Stimulated activated naive CD8-positive, alpha-beta T cell treated with anti-CD3 and anti-CD28 coated beads, Interleukin-15, Interleukin-2, amounts not matched to agents 100 U/mL and 50 U/mL, for 24 hours (primary cell): ENCODE data around the gene INSL6.
"Not testable (repeated sequence)": the region's sequence is repeated elsewhere in the genome, so short reads cannot be mapped to it uniquely, and the experiment has no call there.

Source experiments
- ATAC-seq: fragments of 150-1000 bp; cut with Tn5 transposase; one replicate; pipeline ENCODE4 v1.10.0; 2021
- DNase-seq: peaks from one replicate; pipeline ENCODE4 v3.0.0; 2021

Gene INSL6, protein sequence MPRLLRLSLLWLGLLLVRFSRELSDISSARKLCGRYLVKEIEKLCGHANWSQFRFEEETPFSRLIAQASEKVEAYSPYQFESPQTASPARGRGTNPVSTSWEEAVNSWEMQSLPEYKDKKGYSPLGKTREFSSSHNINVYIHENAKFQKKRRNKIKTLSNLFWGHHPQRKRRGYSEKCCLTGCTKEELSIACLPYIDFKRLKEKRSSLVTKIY

DNA sequence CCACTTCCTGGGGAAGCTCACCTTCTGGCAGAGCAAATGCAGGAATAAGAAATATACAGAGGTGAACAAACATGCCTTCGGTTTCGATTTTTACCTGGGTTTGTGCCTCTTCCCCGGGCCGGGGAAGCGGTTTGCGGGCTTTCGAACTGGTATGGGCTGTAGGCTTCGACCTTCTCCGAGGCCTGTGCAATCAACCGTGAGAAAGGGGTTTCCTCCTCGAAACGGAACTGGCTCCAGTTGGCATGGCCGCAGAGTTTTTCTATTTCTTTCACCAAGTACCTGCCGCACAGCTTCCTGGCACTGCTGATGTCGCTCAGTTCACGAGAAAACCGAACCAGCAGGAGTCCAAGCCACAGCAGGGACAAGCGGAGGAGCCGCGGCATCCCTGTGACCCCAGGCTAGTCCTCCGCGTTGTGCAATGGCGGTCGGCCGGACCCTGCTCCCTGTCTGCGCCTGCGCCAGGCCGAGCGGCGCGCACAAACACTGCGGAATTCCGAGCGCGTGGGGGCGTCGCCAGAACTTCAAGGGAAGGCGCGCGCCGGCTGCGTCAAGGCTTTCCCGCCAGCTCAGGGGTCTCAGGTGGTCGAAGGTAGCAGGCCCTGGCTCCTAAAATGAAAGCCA, at the start of gene INSL6:
Gene INSL6 (minus strand): TSS at position 420 of the 621 bp plus-strand sequence. CDS start 37 bp downstream, at position 383.
- ATAC-seq = no peak
- no peak for DNase-seq

DNA sequence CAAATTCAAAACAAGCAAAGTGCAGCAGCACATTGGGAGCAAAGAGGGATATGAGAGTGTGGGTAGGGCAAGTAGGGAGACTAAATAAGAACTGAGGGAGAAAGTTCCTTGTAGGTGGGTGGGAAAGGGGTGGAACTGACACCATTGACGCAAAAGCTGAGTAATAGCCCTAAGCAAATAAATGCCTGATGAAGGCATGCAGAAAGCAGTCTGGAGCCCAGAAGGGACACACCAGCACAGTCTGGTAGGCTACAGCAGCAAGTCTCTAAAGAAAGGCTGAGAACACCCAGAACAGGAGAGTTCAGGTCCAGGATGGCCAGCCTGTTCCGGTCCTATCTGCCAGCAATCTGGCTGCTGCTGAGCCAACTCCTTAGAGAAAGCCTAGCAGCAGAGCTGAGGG, 45.8 kb upstream of the INSL6 start, which contains the start of gene INSL4:
Gene INSL4 (plus strand): TSS at position 208 of the 400 bp plus-strand sequence. CDS start 105 bp downstream, at position 313.
- no peak for DNase-seq
- no peak for ATAC-seq

DNA sequence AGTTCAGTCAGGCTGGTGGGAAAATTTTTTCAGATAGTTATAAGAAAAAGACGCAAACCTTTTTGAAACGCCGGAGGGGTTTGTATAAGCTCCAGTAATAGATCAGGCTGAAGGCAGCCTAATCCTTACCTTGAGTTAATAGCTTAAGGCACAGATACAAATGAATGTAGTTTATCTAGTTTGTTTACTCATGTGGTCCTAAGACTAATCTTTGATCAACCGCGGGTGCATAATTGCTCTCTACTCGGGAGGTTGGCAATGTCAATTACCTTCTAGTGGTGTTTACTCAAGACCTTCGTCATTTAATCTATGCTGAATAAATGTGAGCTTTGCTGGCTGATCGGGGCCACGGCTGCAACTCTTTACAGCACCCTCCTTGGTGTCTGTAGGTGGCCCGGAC, 45.1 kb upstream of the INSL6 start:
- DNase-seq = no peak
- no peak for ATAC-seq

DNA sequence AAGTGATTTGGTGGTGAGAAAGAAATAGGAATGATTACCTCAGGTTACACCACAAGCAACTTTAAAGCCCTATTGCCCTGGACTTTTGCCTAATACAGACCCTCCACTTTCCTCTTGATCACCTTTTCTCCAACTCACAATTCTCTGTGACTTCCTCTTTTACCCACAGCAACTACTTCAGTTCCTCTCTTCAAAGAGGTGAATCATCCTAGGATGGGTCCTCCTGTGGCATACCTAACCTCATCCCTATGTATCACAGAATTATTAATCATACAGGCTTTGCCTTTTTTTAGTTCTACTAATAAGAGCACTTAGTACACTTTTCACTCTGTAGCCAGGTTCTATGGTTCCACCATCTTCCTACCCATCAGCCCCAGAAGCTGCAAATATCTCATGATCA, 19.6 kb upstream of the INSL6 start:
- peak; percentile 76 for ATAC-seq
- DNase-seq = no peak

DNA sequence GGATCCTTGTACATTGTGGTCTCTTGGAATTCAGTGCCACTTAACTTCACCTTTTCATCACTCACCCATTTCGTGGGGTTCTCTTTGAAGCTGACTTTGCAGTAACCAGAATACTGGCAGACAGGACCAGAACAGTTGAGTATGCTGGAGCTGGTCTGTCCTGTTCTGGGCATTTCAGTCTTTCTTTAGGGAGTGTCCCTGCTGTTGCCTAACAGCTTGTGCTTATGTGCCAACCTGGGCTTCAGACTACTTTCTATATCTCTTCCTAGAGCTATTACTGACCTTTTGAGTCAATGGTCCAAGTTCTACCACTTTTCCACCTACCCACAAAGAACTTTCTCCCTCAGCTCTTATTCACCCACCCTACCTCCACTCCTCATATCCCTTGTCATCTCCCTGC, 10.0 kb upstream of the INSL6 start:
- ATAC-seq (no peak), DNase-seq (no peak)

DNA sequence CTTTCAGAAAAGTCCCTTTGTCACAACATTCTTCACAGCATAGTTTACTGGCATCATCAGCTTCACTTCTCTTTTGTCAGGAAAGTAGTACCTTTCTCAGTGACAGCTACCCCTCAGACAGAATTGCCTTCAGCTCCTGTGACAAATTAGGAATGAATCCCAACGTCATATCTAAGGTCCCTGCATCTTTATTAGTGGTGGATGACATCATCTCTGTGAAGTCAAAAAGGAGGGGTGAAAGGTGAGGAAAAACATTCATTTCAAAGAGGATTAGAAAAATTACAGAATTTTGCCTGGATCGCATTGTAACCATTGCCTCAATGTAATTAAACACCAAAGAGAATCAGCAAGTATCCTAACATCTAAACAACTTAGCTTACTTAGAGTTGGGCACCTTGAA, 7.9 kb upstream of the INSL6 start:
- no peak for ATAC-seq

DNA sequence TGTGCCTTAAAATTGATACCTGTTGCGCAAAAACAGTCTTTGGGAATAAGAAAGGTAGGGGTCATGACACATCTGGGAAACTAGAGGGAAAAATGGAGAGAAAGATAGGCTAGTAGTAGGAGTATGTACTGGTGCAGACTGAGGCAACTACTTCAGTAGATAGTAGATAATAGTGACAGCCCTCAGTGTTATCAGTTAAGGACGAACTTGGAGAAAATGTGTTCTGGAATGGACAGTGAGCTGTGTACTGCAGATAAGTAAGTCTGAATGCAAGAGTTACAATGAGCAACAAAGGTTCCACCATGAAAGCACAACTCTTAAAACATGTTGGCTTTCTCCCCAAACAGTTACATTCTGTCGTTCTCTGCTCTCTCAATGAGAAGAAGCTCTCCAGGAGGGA, 6.5 kb upstream of the INSL6 start:
- no peak for ATAC-seq
- DNase-seq = no peak

More for the DNA sequence above, 7.9 kb upstream of the INSL6 start:
- no peak for DNase-seq

DNA sequence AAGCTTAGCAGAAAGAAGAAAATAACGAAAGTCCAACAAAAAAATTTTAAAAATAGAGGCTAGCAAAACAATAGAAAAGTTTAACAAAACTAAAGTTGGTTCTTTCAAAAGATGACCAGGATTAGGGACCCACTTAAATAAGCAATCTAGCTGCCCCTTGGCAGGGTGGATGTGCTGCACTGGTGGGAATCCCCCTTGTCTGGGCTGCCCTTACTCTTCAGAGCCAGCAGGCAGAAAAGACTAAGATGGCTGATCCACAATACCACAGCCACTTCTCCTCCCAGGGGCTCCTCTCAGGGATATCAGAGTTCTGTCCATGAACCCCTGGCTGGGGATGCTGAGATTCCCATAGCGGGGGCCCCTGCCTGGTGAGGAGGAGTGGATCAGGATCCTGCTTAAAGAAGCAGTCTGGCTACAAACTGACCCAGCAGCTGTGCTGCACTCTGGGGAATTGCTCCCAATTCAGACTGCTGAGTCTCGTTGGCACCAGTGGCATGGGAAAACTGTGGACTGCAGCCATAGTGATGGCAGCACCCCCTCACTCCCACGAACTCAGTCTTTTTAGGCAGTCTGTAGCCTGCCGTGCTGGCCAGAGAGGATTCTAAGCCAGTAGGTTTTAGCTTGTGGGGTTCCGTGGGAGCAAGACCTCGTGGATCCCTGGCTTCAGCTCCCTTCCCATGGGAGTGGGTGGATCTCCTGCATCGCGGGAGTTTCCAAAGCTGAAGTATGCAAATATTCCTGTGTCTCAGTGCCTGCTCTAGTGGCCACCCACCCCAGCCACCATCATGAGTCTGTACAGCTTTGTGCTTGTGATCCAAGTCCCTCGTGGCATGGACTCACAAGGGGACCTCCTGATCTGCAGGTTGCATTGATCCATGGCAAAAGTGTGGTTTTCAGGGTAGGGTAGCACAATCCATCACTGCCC, 2.9 kb upstream of the INSL6 start:
- ATAC-seq (no peak), DNase-seq (no peak)

DNA sequence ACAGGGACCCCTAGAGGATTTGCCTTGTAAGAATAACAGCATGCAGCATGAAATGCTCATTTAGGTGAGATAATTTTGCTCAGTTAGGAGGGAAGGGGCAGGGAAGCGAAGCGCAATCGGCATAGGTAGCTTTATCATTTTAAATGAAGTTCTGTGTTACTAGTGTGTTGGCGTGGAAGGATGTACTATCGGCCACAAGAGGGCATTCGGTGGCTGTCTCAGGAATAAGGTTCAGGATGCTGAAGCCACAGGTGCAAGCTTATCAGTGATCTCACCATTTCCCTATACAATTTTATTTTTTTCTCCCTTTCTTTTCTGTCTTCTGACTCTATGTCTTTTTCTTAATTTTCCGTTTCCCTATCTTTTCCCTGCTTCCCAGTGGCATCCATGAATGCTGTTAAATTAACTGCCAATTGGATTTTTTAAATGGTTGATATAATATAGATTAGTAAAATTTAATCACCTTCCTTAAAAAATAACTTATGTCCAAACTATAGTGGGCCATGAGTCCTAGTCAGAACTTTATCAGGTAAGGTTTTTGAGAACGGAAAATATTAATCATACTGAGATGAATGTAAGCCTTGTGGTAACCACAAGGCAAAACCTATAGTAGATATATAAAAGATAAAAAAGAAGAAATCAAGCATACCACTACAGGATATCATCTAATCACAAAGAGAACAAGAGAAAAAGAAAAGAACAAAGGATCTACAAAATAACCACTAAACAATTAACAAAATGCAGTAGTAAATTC, 1.2 kb upstream of the INSL6 start:
- peak; percentile 57 for ATAC-seq
- peak; percentile 32 for DNase-seq

DNA sequence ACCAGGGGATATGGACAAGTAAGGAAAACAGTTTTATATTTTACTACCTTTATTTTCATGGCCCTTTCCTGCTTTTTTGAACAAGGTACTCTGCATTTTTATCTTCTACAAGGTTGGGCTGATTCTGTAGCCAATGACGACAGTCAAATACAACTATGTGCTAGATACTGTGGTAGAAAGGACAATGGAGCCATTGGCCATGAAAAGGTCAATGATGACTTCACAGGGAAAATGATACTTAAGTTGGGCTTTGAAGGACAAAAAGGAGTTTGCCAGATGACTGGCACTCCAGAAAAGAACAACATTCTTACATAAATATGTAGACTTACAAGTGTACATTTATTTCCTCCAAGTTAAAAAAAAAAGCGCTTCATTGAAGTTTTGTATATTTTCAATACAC, 663 bp downstream of the INSL6 start:
- ATAC-seq (no peak), DNase-seq (no peak)

DNA sequence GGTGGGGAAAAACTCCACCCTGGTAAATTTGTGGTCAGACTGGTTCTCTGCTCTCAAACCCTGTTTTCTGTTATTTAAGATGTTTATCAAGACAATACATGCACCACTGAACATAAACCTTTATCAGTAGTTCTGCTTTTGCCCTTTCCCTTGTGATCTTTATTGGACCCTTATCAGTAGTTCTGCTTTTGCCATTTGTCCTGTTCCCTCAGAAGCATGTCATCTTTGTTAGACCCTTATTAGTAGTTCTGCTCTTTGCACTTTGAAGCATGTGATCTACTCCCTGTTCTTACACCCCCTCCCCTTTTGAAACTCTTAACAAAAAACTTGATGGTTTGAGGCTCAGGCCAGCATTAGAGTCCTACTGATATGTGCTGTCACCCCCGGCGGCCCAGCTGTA, 4.8 kb downstream of the INSL6 start:
- DNase-seq, ATAC-seq: not testable (repeated sequence)

DNA sequence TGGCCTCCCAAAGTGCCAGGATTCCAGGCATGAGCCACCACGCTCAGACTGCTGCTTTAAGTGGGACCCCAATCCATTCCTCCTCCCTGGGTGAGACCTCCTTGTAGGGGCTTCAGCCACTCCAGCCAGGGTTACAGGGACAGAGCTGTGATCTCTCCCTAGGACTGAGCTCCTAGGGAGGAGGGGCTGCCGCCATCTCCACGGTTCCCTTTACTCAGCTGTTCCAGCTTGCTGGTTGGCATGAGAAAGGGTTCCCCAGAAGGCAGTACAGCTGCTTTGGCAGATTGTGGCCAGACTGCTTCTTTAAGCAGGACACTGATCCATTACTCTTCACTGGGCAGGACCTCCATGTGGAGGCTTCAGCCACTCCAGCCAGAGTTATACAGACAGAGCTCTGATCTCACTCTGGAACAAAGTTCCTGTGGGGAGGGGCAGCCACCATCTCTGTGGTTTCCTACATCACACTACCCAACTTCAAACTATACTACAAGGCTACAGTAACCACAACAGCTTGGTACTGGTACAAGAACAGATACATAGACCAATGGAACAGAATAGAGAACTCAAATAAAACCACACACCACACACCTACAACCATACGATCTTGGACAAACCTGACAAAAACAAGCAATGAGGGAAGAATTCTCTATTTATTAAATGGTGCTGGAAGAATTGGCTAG, 7.2 kb downstream of the INSL6 start:
- peak; percentile 75 for ATAC-seq

DNA sequence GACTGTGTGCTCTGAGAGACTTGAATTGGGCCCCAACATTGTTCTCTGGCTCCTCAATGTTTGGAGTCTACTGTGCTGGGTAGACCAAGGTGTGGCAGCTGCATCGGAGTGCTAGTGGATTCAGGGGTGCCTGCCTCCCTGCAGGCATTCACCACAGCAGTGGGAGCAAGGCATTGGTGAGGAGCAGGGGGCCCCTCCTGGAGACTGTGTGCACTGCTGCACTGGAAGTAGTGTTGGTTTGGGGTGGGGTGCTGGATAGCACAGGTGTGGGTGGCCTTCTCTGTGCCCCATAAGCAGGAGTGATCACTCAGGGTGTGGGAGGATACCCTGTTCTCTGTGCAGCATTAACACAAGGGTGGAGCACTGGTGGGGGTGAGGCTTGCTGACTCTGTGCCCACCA, 39.2 kb downstream of the INSL6 start:
- no peak for DNase-seq
- ATAC-seq = no peak

More for the DNA sequence above, 7.2 kb downstream of the INSL6 start:
- DNase-seq = no peak

DNA sequence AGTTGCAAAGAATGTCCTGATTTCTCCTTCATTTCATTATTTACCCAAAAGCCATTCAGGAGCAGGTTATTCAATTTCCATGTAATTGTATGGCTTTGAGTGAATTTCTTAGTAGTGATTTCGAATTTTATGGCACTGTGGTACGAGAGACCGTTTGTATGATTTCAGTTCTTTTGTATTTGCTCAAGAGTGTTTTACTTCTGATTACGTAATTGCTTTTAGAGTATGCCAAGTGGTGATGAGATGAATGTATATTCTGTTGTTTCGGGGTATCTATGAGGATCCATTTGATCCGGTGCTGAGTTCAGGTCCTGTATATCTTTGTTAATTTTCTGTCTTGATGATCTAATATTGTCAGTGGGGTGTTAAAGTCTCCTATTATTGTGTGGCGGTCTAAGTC, 41.2 kb downstream of the INSL6 start:
- no peak for DNase-seq
- ATAC-seq = no peak

DNA sequence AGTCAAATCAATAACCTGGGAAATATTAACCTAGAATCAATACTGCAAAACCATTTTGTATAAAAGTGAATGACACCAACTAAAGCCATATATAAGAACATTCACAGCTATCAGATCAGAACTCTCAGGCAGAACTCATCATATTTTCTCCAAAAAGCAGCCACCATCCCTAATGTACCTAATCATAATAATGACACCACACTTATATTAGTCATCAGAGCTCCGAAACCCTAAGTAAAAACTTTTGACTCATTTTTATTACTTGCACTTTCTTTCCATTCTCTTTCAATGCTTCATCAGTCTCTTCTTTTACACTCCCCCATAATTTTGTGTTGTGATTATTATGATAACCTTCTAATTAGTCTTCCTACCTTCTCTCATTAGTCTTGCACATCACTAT, 45.3 kb downstream of the INSL6 start:
- ATAC-seq (peak; percentile 52), DNase-seq (no peak)

DNA sequence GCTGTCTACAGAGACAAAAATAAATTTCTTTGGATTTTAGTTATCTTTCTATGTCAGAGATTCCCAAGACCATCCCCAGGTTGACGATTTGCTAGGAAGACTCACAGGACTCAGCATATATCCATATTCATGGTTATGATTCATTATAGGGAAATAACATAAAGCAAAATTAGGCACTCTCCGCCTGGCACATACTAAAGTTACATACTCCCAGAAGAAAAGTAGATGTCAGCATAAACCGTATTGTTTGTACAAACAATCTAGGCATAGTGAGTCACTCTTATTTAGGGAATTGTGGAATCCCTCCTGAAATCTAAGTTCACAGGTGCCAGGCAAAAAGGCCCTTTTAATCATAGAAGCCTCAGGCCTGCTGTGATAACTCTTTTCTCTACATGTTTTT, 62.9 kb downstream of the INSL6 start:
- no peak for ATAC-seq
- DNase-seq = no peak

DNA sequence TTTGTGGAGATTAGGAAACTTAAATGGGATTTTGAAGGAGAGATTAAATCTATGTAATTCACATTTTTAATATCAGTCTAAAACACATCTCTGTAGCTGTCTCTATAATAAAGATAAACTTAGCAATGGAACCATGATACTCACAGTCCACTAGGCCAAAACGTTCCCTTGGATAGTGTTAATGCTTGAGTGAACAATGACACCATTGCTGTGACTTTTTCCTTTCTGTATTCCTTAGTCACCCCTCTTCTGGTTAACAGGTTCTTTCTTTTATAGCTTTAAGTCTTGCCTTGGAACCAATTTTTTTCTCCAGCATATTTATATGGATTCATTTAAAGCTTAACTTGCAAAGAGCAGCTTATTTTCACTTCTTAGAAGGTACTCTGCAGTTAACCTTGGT, 63.3 kb downstream of the INSL6 start:
- DNase-seq (no peak), ATAC-seq (no peak)

DNA sequence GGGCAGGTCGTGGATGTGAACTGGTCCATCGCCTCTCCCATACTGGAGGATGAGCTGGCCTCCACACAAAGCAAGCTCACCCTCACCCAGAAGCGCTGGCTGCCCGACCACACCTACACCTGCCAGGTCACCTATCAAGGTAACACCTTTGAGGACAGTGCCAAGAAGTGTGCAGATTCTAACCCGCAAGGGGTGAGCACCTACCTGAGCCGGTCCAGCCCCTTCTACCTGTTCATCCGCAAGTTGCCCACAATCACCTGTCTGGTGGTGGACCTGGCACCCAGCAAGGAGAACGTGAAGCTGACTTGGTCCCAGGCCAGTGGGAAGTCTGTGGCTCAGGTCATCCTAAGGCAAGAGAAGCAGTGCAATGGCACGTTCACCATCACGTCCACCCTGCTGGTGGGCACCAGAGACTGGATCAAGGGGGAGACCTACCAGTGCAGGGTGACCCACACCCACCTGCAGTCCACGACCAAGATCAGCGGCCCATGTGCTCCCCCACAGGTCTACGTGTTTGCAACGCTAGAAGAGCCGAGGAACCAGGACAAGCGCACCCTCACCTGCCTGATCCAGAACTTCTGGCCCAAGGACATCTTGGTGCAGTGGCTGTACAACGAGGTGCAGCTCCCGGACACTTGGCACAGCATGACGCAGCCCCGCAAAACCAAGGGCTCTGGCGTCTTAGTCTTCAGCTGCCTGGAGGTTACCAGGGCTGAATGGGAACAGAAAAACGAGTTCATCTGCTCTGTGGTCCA, 71.3 kb downstream of the INSL6 start:
- ATAC-seq (no peak), DNase-seq (no peak)
